Activated T-cell treated with anti-CD3 and anti-CD28 coated beads, Interleukin-2, amount 50 U/mL, for 1 hour (primary cell): ENCODE results near the gene VAMP2.

Experiments
- DNase-seq: peaks from one replicate; pipeline ENCODE4 v3.0.0-alpha.2; 2020

The VAMP2 gene, protein sequence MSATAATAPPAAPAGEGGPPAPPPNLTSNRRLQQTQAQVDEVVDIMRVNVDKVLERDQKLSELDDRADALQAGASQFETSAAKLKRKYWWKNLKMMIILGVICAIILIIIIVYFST

DNA sequence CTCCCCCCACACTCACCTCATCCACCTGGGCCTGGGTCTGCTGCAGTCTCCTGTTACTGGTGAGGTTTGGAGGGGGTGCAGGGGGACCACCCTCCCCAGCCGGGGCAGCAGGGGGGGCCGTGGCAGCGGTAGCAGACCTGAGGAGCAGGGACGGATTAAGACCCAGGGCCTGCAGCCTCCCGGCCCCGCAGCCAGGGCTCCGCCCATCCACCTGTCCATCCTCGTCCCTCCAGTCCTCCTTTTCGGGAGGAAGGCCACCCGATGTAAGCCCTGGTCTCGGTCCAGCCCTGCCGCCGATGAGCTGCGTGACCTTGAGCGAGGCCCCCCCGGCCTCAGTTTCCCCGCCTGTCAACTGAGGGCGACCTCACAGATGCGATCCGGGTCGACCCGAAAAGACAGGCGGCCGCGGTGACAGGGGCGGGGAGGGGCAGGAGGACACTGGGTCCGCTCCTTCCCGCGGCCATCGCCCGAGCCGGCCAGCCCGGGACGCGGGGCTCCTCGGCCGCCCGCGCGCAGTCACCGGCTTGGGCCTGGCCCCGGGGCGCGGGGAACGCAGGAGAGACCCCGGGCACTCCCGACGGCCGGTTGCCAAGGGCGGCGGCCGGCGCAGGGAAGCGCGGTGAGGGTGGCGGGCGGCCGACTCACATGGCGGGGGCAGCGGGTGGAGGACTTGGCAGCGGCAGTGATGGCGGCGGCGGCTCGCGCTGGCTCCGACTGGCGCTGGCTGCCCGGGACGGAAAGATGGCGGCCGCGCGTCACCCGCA is at the start of gene VAMP2:
Gene VAMP2, minus strand, starts transcription at position 716 of the 764 bp plus-strand sequence. Its CDS starts 69 bp downstream, at position 647.
- DNase-seq, result peak; percentile 86

DNA sequence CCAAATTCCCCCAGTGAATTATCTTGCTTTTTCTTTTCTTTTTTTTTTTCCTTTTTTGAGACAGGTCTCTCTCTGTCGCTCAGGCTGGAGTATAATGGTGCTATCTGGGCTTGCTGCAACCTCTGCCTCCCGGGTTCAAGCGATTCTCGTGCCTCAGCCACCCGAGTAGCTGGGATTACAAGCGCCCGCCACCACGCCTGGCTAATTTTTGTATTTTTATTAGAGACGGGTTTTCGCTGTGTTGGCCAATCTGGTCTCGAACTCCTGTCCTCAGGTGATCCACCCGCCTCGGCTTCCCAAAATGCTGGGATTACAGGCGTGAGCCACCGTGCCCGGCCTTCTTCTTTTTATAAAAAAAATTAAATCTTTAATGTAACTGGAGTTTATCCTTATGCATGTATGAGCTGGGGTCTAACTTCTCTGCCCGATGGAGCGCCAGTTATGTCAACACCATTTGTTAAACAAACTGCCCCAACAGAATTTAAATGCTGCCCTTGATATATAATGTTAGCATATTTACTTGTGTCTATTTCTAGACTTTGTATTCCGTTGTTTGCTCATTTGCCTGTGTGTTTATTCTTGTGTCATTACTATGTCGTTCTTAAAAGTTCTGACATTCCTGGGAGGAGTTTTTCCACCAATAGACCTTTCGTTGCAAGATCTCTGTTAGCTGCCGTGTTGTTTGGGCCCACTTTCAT is 48.2 kb upstream of the VAMP2 start:
- no peak for DNase-seq

DNA sequence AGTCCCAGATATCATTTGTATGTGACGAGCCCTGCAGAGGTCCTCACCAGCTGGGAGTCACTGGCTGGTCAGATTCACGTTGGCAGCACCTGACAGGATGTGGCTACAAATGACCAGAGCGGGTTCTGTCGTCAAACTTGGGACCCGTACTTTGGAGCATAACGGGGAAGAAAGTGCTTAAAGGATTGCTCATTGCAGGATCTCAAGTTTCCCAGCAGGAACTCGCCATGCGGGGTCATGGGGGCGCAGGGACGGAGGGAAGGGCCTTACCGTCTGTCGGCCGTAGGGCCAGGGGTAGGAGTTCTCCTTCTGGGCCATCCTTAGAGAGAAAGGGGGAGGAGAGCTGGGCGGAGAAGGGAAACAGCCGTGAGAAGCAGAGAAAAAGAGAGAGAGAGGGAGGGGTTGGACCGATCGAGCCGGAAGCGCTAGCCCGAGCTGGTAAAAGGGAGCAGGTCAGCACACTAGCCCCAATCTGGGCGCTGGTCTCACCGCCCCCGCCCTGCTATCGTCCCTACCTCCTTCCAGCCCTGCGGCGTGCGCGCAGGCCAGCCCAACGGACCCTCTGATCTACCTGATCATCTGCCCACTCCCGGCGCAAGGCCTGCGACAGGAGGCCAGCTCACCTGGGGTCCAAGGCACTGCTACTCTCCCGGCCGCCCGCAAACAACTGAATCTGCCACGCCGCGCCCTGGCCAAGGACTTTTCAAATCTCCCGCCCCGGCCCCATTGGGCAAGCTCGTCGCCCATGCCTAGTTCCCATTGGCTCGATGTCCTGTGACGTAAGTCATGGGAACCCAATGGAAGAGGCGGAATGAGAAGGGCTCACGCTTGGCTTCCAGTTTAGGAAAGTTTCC is 47.4 kb upstream of the VAMP2 start, which contains the start of gene AURKB:
Gene AURKB, minus strand, starts transcription at position 669 of the 854 bp plus-strand sequence. Its CDS starts 351 bp downstream, at position 318.
- DNase-seq, result peak; percentile 84

DNA sequence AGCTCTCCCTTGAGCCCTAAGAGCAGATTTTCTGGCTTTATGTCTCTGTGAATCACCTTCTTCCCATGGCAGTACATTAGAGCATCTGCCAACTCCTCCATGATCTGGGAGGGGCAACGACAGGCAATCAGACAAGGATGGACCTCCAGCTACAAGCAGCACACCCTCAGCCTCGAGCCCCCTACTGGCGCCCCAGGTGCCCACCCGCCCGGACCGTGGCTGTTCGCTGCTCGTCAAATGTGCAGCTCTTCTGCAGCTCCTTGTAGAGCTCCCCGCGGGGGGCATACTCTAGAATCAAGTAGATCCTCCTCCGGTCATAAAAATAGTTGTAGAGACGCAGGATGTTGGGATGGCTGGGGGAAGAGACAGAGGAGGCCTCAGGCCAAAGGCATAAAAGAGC is 43.8 kb upstream of the VAMP2 start:
- no peak for DNase-seq

DNA sequence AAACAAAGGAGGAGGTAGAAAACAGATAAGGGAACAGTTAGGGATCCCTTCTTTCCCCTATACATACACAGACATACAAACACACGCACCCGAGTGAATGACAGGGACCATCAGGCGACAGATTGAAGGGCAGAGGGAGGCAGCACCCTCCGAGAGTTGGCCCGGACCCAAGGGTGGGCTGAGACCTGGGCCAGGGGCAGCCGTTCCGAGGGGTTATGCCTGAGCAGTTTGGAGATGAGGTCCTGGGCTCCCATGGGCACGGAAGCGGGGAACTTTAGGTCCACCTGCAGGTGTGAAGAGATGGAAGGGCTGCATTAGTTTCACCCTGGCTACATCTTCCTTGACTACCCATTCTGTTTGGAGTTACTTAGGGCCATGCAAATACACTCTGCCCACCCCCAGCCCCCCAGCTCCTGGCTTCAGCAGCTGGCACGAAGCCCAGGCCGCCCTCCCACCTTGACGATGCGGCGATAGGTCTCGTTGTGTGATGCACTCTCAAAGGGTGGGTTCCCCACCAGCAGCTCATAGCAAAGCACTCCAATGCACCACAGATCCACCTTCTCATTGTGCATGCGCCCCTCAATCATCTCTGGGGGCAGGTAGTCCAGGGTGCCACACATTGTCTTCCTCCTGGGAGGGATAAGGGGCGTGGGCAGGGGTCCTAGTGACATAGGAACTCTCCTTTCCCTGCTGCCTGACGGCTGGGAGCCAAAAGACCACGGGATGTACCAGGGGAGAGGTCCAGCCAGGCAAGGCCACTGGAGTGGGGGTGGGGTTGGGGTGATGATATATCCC is 42.2 kb upstream of the VAMP2 start:
- DNase-seq, result no peak

DNA sequence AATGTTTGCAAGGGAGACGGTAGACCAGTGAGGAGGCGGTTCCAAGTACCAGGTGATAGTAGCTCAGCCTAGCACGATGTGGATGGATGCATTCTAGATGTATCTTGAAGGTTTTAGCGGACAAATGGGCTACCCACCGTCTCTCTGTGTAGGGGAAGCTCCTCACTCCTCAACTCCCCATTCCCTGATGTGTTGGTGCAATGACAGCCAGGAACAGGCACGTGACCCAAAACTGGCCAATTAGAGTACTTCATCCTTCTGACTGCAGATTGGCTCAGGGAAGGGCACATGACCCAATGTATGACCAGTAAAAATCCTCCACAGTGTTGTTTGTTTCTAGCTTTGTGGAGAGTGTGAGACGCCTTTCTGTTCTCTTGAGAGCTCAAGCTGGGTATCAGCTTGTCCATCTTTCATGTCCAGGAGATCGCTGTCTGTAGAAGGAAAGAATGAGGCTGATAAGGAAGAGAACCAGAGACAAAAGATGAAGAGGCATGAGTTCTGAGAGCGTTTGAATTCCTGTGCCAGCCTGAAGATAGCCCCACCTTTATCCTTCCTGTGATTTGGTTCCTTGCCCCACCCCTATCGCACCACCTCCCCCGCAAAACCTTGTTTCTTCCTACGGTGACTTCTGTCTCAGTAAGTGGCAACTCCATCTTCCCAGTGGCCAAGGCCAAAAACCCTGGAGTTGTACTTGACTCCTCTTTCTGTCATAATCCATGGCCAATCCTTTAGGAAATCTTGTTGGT is 29.5 kb upstream of the VAMP2 start:
- DNase-seq, result peak; percentile 37

DNA sequence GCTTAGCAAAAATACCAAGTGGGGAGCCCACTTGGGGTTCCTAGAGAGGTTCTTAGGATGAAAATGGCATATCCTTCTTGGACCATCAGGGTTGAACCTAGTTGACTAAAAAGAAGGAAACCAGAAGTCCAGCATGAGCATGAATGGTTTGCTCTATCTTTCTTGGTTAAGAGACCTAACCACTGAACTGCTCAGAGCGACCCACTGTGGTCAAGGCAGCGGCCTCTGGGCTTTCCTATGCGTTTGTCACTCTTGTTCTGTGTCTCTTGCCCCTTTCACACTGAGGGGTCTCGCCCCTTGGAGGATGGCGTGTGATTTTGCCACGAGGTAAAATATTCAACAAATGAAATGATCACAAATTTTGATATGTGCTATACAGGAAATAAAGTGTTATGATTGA is 27.8 kb upstream of the VAMP2 start:
- no peak for DNase-seq

DNA sequence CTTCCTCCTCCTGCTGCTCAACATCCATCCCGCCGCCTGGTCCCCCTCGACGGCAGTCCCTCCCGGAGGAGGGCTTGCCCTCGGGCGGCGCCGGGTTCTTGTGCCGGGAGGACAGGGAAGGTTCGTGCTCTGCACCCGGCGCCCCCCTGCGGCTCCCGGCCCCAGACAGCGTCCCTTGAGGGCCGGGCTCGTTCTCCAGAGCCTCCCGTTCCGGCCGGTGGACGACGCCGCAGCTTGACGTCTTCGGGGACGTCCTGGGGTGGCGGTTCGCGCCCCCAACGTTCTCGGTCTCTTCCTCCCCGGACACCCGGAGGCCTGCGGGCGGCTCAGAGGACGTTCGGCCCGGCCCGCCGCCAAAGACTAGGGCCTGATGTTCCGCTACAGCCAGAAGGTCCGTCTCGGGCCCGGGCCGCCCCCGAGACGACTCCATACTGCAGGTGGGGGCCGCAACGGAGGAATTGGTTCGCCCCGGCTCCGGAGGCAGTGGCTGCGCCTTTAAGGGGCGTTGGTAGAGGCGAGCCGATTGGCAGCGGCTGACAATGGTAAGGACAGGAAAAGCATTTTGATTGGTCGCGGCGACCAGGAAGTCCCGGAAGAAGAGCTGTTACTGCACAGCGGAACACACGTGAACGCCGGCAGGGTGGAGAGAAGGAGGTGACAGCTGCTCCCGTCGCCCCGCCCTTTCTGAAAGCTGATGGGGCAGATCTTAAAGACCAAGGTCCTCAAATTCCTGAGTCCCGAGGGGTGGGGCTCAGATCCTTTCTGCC is 27.1 kb upstream of the VAMP2 start, which contains the start of gene BORCS6:
Gene BORCS6, minus strand, starts transcription at position 470 of the 767 bp plus-strand sequence. Its CDS starts 40 bp downstream, at position 430.
- DNase-seq, result peak; percentile 86

DNA sequence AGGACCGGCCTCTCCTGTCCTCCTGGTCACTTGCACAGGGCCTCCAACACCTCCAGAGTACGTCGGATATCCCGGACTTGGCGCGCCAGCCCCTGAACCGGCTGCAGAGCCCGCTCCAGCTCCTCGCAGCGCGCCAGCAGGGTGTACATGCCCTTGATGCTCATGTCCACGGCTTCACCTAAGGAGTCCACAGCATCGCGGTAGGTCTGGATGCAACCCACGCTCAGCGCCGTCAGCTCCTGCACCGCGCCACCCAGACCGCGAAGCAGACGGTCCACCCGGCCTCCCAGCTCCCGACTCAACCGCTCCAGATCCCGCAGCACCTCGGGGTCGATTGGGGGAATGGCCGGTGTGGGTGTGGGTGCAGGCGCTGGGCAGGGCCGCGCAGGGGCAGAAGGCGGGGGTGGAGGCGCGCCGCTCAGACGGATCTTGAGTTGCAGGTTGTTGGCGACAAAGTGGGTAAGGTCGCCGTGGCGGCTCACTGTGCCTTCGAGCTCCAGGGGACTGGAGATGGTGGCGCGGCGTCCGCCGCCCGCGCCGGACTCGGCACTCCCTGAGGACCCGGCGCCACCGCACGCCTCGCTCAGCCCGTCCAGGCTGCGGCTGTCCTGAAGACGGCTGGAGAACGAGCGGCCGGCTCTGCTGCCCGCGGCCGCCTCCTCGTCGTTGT is 26.4 kb upstream of the VAMP2 start:
- DNase-seq, result no peak

DNA sequence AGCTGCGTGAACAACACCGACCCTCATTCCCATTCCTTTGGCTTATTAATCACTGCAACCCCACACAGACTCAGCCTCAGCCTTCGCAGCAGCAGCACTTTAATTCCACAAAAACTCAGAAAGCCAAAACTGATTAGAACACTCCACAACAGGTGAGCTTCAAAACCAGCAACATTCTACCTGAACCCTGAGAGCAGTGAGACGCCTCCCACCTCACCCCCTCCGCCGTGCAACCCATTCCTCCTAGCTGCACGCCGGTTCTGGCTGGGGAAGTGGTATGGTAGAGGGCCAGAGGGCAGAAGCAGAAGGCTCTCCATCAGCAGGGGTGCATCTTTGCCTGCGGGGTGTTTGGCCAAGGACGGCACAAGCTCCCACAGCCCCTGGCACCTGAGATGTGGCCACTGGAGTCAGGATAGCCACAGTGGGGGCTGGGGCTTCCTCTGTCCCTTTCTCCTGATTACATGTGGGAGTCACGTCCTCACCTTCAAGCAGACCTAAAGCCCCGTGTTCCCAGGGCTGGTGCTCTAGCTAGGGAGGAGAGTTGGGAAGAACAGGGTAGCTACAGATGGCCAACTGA is 25.6 kb upstream of the VAMP2 start:
- peak; percentile 38 for DNase-seq

DNA sequence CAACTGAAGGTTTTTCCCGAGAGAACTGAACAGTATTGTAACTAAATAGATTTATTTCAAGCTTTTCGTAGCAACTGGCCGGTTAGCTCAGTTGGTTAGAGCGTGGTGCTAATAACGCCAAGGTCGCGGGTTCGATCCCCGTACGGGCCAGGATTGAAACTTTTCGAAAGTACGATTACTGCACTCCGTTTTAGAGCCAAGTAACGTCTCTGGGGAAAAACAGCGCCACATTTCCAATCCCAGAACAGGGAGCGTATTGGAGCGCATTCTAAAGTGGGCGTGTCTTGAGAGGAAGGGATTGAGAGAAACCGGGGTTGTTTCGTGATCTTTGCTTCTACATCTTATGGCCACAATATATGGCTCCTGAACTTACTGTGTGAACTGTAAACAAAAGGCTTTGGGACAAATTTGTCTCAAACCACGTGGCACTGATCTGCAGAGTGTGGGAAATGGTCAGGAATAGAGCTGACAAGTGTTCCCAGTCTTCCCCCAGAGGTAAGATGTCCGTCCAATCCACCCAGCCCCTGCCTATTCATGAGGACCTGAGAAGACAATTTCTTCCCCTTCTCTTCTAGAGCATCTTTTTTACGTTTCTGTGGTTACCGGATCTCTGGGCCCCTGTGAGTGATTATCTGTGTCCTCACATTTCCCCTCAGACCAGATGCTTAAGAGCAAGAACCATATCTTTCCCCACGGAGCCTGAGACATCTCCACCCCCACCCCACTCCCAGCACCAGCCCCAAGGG is 24.9 kb upstream of the VAMP2 start:
- DNase-seq, result peak; percentile 90

DNA sequence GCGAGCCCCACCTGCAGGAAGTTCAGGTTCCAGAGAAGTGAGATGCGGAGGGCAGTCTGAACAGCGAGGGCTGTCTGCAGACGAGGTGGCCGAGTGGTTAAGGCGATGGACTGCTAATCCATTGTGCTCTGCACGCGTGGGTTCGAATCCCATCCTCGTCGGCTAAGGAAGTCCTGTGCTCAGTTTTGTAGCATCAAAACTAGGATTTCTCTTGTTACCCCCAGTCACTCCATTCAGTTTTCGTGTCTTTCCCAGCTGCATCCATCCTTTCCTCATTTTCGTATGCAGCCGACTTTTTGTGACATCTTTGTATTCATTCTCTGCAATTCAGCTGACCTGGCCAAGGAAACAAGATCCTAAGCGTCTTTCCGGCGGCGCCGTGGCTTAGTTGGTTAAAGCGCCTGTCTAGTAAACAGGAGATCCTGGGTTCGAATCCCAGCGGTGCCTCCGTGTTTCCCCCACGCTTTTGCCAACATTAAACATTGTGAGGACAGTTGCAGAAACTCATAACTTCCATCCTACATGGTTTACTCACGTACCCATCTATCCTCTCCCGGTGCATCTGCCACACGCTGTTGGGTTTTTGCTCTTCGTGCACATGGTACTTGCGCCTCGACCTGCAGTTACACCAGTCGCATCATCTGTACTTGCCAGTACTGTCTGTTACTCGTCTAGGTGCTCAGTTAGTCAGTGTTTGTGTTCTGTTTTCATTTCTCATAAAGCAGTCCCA is 24.2 kb upstream of the VAMP2 start:
- peak; percentile 89 for DNase-seq

DNA sequence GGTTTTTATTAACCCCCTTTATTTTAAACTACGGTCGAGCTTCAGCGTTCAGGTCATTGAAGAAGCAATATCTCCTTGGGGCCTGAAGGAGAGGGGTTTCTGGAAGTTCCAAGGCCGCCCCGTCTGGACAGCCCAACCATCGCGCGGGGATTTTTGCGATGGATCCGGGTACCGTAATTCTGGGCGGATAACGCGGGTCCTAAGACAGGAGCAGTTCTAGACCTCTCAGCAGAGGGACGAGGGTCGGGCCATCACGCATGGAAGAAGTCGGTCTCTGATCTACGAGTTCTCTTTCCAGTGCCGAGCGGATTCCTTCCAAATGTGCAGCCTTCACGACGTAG is 23.7 kb upstream of the VAMP2 start:
- DNase-seq, result no peak

DNA sequence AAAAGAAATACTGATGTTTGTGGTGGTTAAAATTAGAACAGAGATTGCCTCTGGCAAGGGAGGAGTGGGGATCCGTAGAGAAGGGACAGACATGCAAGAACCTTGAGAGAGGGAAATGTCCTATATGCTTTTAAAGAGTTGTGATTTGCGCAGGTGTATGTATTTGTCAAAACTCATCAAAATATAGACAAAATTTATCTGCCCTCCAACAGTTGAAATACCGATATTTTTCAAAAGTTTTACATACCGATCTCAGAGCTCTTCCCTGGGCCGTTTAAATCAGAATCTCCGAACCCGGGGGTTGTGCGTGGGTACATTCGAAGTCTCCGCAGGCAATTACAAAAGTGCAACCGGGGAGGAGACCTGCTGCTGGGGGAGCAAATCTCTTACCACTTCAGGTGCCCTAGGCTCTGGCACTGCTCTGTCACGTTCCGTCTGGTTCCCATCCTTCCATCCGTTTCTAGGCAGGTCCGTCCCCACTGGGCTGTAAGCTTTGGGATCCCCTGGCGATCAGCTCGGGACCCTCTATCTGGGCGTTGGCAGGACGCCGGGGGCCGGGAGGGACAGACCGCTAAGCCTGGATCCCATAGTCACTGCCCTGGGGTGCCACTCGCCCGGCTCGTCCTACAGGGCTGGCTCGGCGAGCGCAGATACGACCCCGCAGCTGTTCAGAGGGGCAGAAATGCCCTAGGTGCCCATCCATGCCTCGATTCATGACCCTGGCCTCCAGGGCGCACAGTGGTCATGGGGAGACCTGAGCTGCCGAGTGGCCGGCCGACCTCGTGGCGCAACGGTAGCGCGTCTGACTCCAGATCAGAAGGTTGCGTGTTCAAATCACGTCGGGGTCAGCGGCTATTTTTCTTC is 23.1 kb upstream of the VAMP2 start:
- DNase-seq, result peak; percentile 95

DNA sequence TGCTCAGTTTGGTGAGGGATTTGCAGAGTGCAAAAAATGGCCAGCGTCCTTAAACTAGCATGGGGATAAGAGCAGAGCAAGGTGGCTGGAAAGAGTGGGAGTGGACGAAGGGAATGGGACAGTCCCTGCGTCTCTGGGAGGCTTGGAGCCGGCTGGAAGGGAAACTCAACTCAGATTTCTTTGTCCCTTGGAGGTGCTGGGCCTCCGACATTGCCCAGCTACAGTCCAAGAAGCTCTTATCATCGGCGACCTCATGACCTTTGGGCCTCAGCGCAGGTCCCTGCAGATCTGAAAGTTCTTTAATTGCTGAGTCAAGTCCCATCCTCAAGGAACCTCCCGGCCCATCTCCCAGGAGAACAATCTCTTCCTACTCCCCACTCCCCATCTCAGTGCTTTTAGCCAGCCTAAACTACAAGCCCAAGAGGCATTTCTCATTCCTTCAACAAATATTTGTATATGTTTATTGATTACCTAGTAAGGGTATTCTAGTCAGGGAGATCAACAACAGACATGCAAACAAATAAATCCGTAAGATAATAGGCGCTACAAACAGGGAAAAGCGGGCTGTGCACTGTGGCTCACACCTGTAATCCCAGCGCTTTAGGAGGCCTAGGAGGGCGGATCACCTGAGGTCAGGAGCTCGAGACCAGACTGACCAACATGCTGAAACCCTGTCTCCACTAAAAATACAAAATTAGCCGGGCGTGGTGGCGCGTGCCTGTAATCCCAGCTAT is 14.4 kb upstream of the VAMP2 start:
- DNase-seq, result no peak

DNA sequence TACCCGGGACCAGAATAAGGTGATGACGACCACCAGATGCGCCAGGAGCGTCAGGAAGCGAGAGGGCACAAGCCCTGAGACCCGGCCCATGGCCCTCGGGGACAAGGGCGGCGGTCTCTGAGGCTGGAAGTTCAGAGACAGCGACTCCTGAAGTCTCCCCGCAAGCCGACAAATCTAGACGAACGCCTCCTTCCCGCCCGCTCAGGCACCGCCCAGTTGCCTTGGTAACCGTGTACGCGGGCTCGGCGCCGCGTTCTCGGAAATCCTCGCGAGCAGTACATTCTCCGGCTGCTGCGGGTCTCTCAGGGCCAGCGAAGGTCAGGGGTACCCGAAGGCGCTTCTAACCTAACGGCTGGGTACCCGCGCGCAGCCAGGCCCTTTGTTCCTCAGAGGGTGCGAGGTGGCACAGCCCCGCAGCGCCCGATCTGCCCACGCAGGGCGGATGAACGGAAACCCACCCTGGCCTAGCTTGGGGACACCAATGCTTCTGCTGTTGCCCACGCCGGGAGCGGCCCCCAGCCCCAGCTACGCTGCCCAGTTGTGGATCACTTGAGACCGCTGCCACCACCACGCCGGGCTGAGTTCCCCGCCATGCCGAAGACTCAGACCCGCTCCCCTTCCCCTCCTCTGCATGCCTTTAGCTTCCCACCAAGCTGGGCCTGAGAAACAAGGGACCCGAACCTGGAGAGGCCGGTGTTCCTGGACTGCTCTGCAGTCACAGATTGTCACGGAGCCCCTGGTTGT is 13.6 kb upstream of the VAMP2 start, which contains the start of gene TMEM107:
Gene TMEM107, minus strand, starts transcription at position 184 of the 744 bp plus-strand sequence. Its CDS starts 94 bp downstream, at position 90.
- DNase-seq, result peak; percentile 86
